GM10266 (cell line): Measurements from ENCODE around the gene IGSF21.

ENCODE experiments used
- DNase-seq: peaks from one replicate; pipeline ENCODE4 v3.0.0; 2012; ENCODE audit errors: extremely low spot score
- TF ChIP-seq, protein P1 (sequence below): IDR thresholded peaks from 2 replicates; pipeline ENCODE4 v1.5.1; 2012; ENCODE audit warnings: mild to moderate bottlenecking, low read depth; ENCODE audit not compliant: control insufficient read depth, insufficient read depth; ENCODE audit errors: missing control alignments

The IGSF21 gene

GRCh38 chr1:18337757-18338156 is 230.2 kb downstream of the IGSF21 start:
- TF ChIP-seq, protein P1, sequence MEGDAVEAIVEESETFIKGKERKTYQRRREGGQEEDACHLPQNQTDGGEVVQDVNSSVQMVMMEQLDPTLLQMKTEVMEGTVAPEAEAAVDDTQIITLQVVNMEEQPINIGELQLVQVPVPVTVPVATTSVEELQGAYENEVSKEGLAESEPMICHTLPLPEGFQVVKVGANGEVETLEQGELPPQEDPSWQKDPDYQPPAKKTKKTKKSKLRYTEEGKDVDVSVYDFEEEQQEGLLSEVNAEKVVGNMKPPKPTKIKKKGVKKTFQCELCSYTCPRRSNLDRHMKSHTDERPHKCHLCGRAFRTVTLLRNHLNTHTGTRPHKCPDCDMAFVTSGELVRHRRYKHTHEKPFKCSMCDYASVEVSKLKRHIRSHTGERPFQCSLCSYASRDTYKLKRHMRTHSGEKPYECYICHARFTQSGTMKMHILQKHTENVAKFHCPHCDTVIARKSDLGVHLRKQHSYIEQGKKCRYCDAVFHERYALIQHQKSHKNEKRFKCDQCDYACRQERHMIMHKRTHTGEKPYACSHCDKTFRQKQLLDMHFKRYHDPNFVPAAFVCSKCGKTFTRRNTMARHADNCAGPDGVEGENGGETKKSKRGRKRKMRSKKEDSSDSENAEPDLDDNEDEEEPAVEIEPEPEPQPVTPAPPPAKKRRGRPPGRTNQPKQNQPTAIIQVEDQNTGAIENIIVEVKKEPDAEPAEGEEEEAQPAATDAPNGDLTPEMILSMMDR, result no peak

DNA sequence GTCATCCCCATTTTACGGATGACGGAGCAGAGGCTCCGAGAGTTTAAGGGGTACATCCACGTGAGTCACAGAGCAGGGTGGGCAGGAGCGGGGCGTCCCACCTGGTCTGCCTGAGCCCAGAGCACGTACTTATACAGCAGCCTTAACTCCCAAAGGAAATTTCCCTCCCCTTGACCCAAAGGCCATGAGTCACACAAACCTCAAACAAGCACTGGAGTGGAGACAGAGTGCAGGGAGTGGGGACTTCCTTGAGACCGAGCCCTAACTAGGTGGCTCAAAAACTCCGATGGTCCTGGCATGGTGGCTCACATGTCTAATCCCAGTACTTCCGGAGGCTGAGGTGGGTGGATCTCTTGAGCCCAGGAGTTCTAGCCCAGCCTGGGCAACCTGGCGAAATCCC is 231.6 kb downstream of the IGSF21 start:
- TF ChIP-seq, protein P1, result no peak
- no peak for DNase-seq

More at GRCh38 chr1:18337757-18338156, 230.2 kb downstream of the IGSF21 start:
- no peak for DNase-seq

GRCh38 chr1:18340158-18340764 is 232.7 kb downstream of the IGSF21 start:
- TF ChIP-seq, protein P1, result no peak
- DNase-seq, result no peak

GRCh38 chr1:18340787-18341186 is 233.2 kb downstream of the IGSF21 start:
- TF ChIP-seq, protein P1, result no peak
- DNase-seq, result no peak

GRCh38 chr1:18341291-18342069 is 233.9 kb downstream of the IGSF21 start:
- DNase-seq, result no peak
- TF ChIP-seq, protein P1, result no peak

DNA sequence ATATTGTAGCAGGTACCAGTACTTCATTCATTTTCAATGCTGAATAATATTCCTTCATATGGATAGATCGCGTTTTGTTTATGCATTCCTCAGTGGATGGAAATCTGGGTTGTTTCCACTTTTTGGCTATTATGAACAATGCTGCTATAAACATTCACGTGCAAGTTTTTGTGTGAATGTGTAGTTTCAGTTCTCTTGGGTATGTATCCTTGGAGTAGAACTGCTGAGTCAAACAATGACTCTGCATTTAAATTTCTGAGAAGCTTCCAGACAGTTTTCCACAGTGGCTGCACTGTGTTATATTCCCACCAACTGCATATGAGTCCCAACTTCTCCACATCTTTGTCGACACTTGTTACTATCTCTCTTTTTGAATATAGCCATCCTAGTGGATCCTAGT is 235.1 kb downstream of the IGSF21 start:
- no peak for DNase-seq
- TF ChIP-seq, protein P1, result no peak

DNA sequence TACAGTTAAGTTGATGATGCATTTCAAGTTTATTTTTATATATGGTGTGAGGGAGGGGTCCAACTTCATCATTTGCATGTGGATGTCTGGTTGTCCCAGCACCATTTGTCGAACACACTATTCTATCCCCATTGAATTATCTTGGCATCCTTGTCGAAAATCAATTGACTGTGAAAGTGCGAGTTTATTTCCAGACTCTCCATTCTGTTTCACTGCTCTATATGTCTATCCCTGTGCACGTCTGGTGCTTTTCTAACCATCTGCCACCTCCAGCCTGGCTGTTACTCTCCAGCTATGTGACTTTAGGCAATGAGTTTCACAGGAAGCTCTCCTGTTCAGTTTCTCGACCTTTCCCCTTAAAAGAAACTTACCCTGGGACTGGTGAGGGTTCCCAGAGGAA is 236.0 kb downstream of the IGSF21 start:
- DNase-seq, result no peak
- TF ChIP-seq, protein P1, result no peak
